ENCODE data around the gene ATP9B. TPM values are rescaled to one million over a fixed set of nuclear protein-coding genes. Genes with fewer than 3 reads are reported as not detected.

ATP9B gene
- total RNA-seq, 1 experiment from 2014 or later, result 15.6 TPM

DNA sequence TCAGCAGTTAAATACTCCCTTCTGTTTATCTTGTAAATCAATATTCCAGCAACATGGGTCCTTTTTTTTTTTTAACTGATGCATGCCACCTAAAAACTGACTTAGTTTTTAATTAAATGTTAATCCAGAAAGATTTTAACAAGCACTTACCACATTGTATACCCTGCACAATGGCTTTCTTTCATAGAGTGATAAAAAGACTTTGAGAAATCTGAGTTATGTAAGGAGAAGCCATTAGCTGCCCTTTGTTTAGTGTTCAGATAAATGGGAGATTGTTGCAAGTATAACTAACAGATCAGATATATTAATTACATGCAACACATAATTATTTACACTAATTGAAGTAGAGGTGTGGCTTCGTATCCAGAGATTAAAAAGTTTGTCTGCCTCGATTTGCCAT is 303.8 kb downstream of the ATP9B start:
- Histone ChIP-seq H3K79me2 (ENCODE audit: low read length) (no peaks in the 10 kb centered on the region), H3K9me3 (ENCODE audit: low read length) (no peaks in the 10 kb centered on the region), H3K9me2 (replicated peaks; ENCODE audit: low read length) (no peaks in the 10 kb centered on the region), H2AFZ (ENCODE audit: low read length) (no peak overlapping the region), H3F3A (ENCODE audit: low read length, unreplicated experiment) (no peaks in the 10 kb centered on the region), H3K27ac (ENCODE audit: low read length) (no peak overlapping the region), H4K20me1 (ENCODE audit: low read length) (no peaks in the 10 kb centered on the region), H3K4me3 (ENCODE audit: low read length) (no peak overlapping the region), H3K4me2 (ENCODE audit: low read length) (no peak overlapping the region), H3K36me3 (ENCODE audit: low read depth, low read length) (no peaks in the 10 kb centered on the region), H3K27me3 (ENCODE audit: low read length) (no peaks in the 10 kb centered on the region), H3K9ac (ENCODE audit: low read length) (no peak overlapping the region), H3K4me1 (ENCODE audit: insufficient read depth, low read length) (no peaks in the 10 kb centered on the region)
- ChIA-PET CTCF (no interaction called here), POLR2A (ENCODE audit: unreplicated experiment) (interaction anchor here (0.7 kb wide), 1 partner anchor 326 kb away, joined by 4 read pairs; no protein-coding TSS in a partner anchor)
- intact Hi-C loops (cut with micrococcal nuclease), result no loop called here
- BruUV-seq (replicated peaks), result no TSS peak
- ATAC-seq, result no peak
- no peak for DNase-seq
- TF ChIP-seq EZH2 (IDR thresholded peaks at IDR 0.05; ENCODE audit: low read length, unreplicated experiment) (no peak), EZH2phosphoT487 (IDR thresholded peaks at IDR 0.05; ENCODE audit: borderline replicate concordance, low read length) (no peak)
- TF ChIP-seq, protein P1, sequence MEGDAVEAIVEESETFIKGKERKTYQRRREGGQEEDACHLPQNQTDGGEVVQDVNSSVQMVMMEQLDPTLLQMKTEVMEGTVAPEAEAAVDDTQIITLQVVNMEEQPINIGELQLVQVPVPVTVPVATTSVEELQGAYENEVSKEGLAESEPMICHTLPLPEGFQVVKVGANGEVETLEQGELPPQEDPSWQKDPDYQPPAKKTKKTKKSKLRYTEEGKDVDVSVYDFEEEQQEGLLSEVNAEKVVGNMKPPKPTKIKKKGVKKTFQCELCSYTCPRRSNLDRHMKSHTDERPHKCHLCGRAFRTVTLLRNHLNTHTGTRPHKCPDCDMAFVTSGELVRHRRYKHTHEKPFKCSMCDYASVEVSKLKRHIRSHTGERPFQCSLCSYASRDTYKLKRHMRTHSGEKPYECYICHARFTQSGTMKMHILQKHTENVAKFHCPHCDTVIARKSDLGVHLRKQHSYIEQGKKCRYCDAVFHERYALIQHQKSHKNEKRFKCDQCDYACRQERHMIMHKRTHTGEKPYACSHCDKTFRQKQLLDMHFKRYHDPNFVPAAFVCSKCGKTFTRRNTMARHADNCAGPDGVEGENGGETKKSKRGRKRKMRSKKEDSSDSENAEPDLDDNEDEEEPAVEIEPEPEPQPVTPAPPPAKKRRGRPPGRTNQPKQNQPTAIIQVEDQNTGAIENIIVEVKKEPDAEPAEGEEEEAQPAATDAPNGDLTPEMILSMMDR (conservative IDR thresholded peaks at IDR 0.05; ENCODE audit: low read depth, low read length), result no peak

DNA sequence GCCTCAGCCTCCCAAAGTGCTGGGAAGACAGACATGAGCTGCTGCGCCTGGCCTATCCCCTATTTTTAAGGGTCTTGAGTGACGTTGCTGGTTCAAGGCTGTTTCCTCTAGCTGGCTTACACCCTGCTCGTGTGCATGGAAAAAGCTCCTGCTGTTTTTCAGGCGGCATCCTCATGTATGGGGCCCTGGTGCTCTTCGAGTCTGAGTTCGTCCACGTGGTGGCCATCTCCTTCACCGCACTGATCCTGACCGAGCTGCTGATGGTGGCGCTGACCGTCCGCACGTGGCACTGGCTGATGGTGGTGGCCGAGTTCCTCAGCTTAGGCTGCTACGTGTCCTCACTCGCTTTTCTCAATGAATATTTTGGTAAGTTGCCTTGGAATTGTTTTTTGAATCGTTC is 304.5 kb downstream of the ATP9B start:
- Histone ChIP-seq H3K27me3 (ENCODE audit: low read length) (no peaks in the 10 kb centered on the region), H4K20me1 (ENCODE audit: low read length) (no peaks in the 10 kb centered on the region), H3K9me2 (replicated peaks; ENCODE audit: low read length) (no peaks in the 10 kb centered on the region), H2AFZ (ENCODE audit: low read length) (no peak overlapping the region), H3F3A (ENCODE audit: low read length, unreplicated experiment) (no peaks in the 10 kb centered on the region), H3K79me2 (ENCODE audit: low read length) (no peaks in the 10 kb centered on the region), H3K4me2 (ENCODE audit: low read length) (no peak overlapping the region), H3K9ac (ENCODE audit: low read length) (no peak overlapping the region), H3K4me3 (ENCODE audit: low read length) (no peak overlapping the region), H3K27ac (ENCODE audit: low read length) (no peak overlapping the region), H3K36me3 (ENCODE audit: low read depth, low read length) (no peaks in the 10 kb centered on the region), H3K9me3 (ENCODE audit: low read length) (no peaks in the 10 kb centered on the region), H3K4me1 (ENCODE audit: insufficient read depth, low read length) (no peaks in the 10 kb centered on the region)
- intact Hi-C loops (cut with micrococcal nuclease), result no loop called here
- DNase-seq (no peak), ATAC-seq (no peak)
- CTCF ChIA-PET, result no interaction called here
- POLR2A ChIA-PET (ENCODE audit: unreplicated experiment), result no interaction called here
- no TSS peak for BruUV-seq (replicated peaks)
- TF ChIP-seq EZH2 (IDR thresholded peaks at IDR 0.05; ENCODE audit: low read length, unreplicated experiment) (no peak), EZH2phosphoT487 (IDR thresholded peaks at IDR 0.05; ENCODE audit: borderline replicate concordance, low read length) (no peak)
- TF ChIP-seq, protein P1 (conservative IDR thresholded peaks at IDR 0.05; ENCODE audit: low read depth, low read length), result no peak

DNA sequence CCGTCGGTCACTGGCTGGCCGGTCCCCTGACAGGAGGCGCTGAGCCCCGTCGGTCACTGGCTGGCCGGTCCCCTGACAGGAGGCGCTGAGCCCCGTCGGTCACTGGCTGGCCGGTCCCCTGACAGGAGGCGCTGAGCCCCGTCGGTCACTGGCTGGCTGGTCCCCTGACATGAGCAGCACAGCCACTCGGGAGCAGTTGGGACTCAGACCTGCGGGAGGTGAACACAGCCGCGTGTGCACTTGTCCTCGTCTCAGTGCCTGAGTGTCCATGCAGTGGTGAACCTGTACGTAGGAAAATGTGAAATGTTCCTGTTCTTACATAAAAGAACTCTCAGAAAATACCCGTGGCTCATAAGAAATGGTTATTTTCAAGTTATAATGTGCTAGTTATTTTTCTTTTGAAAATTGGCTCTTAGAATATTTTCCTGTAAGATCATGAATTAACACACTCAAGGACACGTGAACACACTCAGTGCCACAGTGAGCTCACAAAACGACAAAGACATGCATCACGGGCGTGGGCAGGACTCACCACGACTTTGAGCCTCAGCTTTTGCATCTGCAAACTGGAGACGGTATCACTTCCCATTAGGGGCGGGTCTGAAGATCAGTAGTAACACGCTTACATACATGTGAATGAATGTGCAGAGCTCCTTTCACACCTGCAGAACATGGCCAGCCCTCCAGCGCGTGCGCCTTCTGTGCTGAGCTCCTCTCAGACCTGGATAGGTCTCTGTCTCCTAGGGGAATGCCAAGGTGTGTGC is 305.4 kb downstream of the ATP9B start:
- intact Hi-C loops (cut with micrococcal nuclease), result no loop called here
- ChIA-PET CTCF (no interaction called here), POLR2A (ENCODE audit: unreplicated experiment) (no interaction called here)
- no peaks in the 10 kb centered on the region for H4K20me1 ChIP-seq (ENCODE audit: low read length)
- H2AFZ ChIP-seq (ENCODE audit: low read length), result no peak overlapping the region
- H3K9ac ChIP-seq (ENCODE audit: low read length), result no peak overlapping the region
- no peak for ATAC-seq
- peaks cover 4% of the 10 kb centered on the region; the same call in 1 of the 2 replicates for H3K4me1 ChIP-seq (ENCODE audit: insufficient read depth, low read length)
- H3K27me3 ChIP-seq (ENCODE audit: low read length), result no peaks in the 10 kb centered on the region
- H3K4me3 ChIP-seq (ENCODE audit: low read length), result no peak overlapping the region
- H3K9me2 ChIP-seq (replicated peaks; ENCODE audit: low read length), result no peaks in the 10 kb centered on the region
- BruUV-seq (replicated peaks), result no TSS peak
- no peaks in the 10 kb centered on the region for H3F3A ChIP-seq (ENCODE audit: low read length, unreplicated experiment)
- no peaks in the 10 kb centered on the region for H3K36me3 ChIP-seq (ENCODE audit: low read depth, low read length)
- H3K4me2 ChIP-seq (ENCODE audit: low read length), result no peak overlapping the region
- DNase-seq, result no peak
- H3K79me2 ChIP-seq (ENCODE audit: low read length), result no peaks in the 10 kb centered on the region
- TF ChIP-seq EZH2phosphoT487 (IDR thresholded peaks at IDR 0.05; ENCODE audit: borderline replicate concordance, low read length), result no peak
- TF ChIP-seq EZH2 (IDR thresholded peaks at IDR 0.05; ENCODE audit: low read length, unreplicated experiment), result no peak
- TF ChIP-seq, protein P1 (conservative IDR thresholded peaks at IDR 0.05; ENCODE audit: low read depth, low read length), result no peak
- H3K9me3 ChIP-seq (ENCODE audit: low read length), result no peaks in the 10 kb centered on the region
- no peak overlapping the region for H3K27ac ChIP-seq (ENCODE audit: low read length)

All from PC-3 (cell line).